Fibroblast of pulmonary artery (primary cell): ENCODE measurements around the gene KANSL3.
A peak's percentile ranks its signal among the peaks of the same experiment; 100 is the strongest.

ENCODE experiments used
- DNase-seq: peaks from one replicate; pipeline ENCODE4 v3.0.0-alpha.2; 2010; ENCODE audit warnings: low read depth
- H3K4me3 ChIP-seq: replicated peaks from 2 replicates; pipeline ENCODE4 v1.5.1; 2011; ENCODE audit warnings: low read depth, mild to moderate bottlenecking, control low read depth, low read length, moderate library complexity
- TF ChIP-seq, protein P1 (sequence below): IDR thresholded peaks from 2 replicates; pipeline ENCODE4 v1.5.1; 2011; ENCODE audit warnings: mild to moderate bottlenecking, control low read depth, low read length, inconsistent platforms; ENCODE audit errors: missing control alignments

The KANSL3 gene

DNA sequence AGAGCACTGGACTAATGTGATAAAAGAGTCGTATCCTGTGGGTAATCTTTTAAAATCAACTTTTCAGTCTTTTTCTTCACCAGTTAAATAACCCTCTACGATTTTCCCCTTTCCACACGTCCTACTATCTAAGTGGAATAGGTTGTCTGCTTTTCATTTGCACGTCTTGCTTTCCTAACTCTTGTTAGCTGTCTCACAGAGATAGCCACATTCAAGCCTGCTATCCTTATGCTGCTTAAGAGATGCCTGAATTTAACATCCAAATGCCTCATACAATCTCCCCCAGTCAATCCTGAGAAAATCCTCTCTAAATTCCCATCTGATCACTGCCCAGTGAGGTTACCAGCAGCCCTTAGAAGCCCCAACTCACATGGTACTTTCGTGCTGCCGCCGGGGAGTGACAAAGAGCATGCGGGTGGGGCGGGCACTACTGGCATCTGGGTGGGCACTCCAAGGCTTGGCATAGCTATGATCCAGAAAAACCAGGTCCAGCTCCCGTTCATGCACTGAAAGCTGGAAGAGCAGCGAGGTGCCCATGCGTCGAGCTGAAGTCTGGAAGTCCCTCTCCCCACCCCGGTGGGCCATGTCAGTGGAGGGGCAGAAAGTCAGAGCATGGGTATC is 1.5 kb downstream of the KANSL3 start:
- DNase-seq, result no peak
- TF ChIP-seq, protein P1, sequence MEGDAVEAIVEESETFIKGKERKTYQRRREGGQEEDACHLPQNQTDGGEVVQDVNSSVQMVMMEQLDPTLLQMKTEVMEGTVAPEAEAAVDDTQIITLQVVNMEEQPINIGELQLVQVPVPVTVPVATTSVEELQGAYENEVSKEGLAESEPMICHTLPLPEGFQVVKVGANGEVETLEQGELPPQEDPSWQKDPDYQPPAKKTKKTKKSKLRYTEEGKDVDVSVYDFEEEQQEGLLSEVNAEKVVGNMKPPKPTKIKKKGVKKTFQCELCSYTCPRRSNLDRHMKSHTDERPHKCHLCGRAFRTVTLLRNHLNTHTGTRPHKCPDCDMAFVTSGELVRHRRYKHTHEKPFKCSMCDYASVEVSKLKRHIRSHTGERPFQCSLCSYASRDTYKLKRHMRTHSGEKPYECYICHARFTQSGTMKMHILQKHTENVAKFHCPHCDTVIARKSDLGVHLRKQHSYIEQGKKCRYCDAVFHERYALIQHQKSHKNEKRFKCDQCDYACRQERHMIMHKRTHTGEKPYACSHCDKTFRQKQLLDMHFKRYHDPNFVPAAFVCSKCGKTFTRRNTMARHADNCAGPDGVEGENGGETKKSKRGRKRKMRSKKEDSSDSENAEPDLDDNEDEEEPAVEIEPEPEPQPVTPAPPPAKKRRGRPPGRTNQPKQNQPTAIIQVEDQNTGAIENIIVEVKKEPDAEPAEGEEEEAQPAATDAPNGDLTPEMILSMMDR, result no peak
- H3K4me3 ChIP-seq, result peak overlapping the region; percentile 79

DNA sequence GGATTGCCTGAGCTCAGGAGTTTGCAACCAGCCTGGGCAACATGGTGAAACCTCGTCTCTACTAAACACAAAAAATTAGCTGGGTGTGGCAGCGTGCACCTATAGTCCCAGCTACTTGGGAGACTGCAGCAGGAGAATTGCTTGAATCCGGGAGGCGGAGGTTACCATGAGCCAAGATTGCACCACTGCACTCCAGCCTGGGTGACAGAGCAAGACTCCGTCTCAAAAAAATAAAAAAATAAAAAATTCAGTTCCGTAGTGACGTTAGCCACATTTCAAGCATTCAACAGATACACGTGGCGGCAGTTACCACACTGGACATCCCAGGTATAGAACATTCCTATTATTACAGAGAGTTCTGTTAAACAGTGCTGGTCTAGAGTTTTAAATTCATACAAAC is 4.5 kb downstream of the KANSL3 start:
- H3K4me3 ChIP-seq, result no peak overlapping the region
- no peak for DNase-seq
- TF ChIP-seq, protein P1, result no peak

DNA sequence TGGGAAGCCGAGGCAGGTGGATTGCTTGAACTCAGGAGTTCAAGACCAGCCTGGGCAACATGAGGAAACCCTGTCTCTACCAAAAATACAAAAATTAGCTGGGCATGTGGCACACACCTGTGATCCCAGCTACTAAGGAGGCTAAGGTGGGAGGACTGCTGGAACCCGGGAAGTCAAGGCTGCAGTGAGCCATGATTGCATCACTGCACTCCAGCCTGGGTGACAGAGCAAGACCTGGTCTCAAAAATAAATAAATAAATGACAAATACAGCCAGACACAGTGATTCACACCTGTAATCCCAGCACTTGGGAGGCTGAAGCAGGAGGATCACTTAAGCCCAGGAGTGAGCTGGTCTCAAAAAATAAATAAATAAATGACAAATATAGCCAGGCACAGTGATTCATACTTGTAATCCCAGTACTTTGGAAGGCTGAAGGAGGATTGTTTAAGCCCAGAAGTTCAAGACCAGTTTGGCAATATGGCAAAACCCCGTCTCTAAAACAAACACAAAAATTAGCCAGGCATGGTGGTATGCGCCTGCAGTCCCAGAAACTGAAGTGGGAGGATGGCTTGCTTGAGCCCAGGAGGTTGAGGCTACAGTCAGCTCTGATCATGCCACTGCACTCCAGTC is 6.2 kb downstream of the KANSL3 start:
- peak; percentile 47 for DNase-seq
- no peak overlapping the region for H3K4me3 ChIP-seq
- TF ChIP-seq, protein P1, result no peak

DNA sequence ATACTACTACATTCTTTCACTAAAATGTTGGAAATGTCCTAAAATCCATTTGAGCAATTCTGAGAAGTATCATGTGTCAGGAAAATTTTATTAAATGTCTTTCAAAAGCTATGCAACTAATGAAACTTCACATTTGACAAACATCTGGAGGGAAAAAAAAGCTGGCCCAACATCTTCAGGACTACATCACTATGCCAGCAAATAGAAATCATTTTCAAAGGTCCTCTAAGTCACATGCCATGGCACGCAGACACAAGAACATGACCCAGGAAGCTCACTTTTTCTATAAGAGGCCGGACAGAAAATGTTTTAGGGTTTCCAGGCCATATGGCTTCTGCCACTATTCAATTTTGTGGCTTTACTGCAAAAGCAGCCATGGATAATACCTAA is 11.6 kb downstream of the KANSL3 start:
- H3K4me3 ChIP-seq, result no peak overlapping the region
- DNase-seq, result no peak
- TF ChIP-seq, protein P1, result no peak

DNA sequence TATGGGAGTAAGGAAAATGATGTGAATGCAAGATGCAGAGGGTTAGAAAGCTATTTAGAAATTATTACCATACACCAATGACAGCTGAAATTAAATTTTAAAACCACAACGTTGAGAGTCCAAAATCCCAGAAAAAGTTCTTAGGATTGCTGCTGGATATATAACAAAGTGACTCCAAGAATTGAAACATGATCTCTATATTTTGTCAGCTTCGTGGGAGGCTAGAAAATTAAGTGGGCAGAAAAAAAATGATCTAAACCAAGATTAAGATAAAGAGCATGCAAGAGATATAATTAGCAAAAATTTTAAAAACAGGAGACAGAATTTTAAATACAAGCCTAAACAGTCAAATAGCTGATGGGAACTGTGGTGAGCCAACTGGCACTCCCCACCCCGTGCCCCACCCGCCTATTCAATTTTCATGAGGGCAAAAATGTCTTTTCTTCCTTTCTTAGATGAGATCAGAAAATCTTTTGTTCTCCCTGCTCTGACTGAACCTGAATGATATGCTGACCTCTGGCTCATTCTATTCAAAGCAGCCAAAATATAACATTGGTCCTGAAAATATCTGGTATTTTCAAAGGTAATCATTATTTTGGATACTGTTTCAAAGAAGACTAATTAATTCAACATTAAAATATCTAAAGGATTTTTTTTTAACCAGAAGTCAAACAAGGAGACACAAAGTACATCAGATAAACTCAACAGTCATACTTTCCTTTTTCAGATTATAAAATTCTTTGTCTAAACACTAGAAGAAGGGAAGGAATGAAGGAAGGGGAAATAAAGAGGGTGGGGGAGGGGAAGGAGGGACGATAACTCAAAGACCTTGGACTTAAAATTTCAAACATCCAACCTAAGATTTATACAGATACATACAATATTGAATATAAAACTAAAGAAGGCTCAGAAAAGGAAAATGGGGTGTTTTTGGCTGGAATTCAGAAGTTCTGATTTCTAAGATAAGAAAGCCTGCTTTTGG is 12.2 kb downstream of the KANSL3 start:
- no peak overlapping the region for H3K4me3 ChIP-seq
- DNase-seq, result no peak
- TF ChIP-seq, protein P1, result no peak

DNA sequence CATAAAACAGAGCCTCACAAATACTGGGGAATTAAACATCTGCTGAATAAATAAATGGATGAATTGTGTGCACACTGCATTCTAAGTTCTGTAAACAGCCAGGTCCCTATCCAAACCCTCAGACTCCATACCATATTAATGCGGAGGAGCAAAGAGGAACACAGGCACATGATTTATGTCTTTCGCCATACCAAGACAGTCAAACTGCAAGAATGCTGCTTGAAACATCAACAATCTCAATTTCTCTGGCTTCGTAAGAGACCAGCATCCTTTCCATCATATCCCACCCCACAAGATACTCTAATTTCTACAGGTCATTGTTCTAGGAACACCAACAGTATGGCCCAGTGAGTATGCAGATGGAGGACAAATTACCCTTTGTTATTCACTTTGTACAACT is 15.0 kb downstream of the KANSL3 start:
- DNase-seq, result no peak

More for the DNA sequence above, 15.0 kb downstream of the KANSL3 start:
- H3K4me3 ChIP-seq, result no peak overlapping the region
- TF ChIP-seq, protein P1, result no peak
